GM21515 (cell line): ENCODE data around the gene KCNE2.
A peak's percentile ranks its signal among the peaks of the same experiment; 100 is the strongest.
"Not testable (repeated sequence)": the region's sequence is repeated elsewhere in the genome, so short reads cannot be mapped to it uniquely, and the experiment has no call there.

Source experiments
- ATAC-seq: cut with Tn5 transposase; IDR thresholded peaks from one replicate; pipeline ENCODE4 v1.9.1; 2021; ENCODE audit not compliant: unreplicated experiment

KCNE2 gene

GRCh38 chr21:34352556-34352955, 11.2 kb upstream of the KCNE2 start:
- no peak for ATAC-seq

GRCh38 chr21:34353182-34353581, 10.6 kb upstream of the KCNE2 start:
- no peak for ATAC-seq

- no peak for ATAC-seq
These were observed 9.0 kb upstream of the KCNE2 start for GRCh38 chr21:34354836-34355235.

GRCh38 chr21:34355570-34355969, 8.2 kb upstream of the KCNE2 start:
- no peak for ATAC-seq

GRCh38 chr21:34357889-34358288, 5.9 kb upstream of the KCNE2 start:
- ATAC-seq, result no peak

GRCh38 chr21:34358866-34359265, 4.9 kb upstream of the KCNE2 start:
- no peak for ATAC-seq

DNA sequence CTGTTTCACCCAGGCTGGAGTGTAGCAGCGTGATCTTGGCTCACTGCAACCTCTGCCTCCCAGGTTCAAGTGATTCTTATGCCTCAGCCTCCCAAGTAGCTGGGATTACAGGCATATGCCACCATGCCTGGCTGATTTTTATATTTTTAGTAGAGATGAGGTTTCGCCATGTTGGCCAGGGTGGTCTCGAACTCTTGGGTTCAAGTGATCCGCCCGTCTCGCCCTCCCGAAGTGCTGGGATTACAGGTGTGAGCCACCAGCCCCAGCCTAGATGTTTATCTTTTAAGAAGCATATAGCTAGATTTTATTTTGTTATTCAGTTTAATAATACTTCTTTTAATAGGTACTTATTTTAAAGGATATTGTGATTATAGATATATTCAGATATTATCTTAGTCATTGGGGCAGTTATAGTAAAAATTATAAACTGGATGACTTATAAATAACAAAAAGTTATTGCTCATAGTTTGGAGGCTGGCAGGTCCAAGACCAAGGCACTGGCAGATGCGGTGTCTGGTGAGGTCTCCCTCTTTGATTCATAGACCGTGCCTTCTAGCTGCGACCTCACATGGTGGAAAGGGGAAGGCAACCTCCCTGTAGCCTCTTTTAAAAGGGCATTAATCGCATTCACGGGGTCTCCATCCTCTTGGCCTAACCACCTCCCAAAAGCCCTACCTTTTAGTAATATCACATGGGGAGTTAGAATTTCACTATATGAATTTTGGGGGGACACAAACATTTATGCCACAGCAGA, 3.1 kb upstream of the KCNE2 start:
- ATAC-seq, result no peak

DNA sequence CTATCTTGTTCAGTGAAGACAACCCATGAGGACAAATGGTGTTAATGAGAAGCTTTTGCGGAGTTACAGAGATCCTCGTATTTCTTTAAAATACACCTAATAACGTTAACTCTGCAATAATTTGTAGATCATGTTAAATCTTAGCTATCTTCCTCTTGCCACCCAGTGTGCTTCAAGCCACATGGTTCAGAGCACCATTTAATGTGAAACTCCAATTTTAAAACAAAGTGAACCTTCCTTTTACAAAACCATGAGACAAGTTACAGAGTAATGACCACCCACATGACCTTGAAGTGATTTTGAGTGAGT, 1.7 kb upstream of the KCNE2 start:
- ATAC-seq, result no peak

GRCh38 chr21:34362670-34363069, 1.1 kb upstream of the KCNE2 start:
- ATAC-seq, result no peak

DNA sequence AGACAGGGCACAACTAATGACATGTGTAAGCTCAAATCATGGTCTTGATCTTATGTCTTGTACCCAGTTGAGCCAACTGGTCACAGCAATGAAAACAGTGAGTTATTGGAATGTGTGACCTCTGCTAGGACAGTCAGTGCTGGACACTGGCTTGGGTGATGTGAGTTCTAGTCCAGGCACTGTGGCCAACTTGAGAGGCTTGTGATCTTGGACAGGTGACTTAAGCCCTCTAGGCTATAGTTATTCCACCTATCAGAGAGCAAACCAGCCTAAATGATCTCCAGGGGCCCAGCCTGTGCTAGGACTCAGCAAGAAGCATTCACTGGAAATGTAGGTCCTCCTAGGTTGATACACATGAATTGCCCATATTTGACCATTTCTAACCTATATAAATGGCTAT, 1.1 kb downstream of the KCNE2 start:
- ATAC-seq, result no peak

DNA sequence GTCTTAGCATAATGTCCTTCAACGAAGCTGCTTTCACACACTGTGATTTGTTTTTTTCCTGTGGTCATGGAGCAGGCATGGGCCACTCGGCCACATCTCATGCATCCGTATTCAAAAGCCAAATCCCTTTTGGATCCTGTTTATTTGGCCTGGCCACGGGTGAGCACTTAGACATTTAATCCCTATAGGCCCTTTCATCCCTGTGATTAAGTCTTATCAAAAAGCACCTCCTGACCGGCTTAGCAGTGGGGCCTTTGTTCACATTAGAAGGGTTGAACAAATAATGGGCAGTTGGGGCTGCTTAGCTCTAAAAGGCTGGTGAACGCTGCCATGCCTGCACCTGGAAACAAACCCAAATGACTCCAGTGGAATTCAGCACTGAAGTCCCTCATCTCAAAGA, 2.0 kb downstream of the KCNE2 start:
- no peak for ATAC-seq

- ATAC-seq, result no peak
These were observed 3.6 kb downstream of the KCNE2 start for GRCh38 chr21:34367320-34367935.

DNA sequence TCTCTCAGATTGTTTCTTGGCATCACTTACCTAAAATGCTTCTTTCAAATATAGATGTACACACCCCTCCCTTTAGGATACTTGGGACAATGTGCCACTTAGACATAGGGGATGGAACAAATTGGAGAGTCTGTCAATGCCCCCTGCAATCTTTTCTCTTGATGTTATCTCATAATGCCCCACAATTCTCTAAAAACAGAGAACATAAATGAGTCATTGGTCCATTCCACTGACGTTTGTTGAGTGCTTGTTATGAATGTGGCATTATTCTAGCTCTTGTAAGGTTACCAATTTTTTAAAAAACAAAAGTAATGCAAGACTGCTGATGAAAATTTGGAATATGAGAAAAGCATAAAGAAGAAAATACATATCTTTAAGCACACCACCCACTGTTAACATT, 5.9 kb downstream of the KCNE2 start:
- no peak for ATAC-seq

- no peak for ATAC-seq
These were observed 8.5 kb downstream of the KCNE2 start for GRCh38 chr21:34372321-34372720.

DNA sequence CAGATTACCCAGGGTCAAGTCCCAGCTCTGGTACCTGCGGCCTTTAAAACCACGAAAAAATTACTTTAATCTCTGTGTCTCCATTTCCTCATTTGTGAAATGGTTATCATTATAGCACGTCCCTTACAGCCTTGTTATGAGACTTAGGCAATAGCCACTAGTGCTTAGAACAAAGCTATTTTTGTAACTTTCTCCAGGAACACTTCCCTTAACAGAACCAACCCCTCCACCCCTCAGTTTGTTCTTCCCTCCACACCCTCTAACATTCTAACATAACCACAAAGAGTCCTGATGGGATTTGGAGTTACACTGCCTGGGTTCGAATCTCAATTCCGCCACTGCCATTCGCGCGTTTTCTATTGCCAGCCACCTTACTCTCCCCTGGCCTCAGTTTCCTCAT, 10.7 kb downstream of the KCNE2 start:
- ATAC-seq, result not testable (repeated sequence)

DNA sequence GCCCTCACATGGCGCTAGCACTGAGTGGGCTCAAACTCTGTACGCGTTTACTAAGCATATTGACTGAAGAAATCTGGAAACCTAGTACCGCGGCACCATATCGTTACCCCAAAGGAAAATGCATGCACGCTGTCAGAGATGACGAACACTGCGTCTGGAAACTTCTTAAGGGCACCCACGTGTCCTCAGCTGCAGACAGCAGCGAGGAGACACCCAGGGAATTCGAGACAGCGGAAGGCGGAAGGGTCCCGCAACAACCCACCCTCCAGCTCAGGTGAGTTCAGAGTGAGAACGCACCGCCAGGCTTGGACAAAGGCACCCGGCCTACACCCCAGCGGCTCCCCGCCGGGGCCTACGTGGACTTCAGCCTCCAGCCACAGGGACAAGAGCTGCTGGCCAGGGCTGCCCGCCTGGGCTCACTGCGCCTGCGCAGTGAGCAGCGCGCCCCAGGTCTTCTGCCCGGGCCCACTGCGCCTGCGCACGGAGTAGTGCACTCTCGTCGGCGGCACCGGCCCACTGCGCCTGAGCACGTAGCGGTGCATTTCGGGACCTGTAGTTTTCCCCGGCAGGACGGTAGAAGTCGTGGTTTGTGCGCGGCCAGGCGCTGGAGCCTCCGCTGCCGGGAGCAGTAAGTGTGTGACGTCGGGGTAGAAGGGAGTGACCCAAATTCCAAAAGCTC, 11.3 kb downstream of the KCNE2 start, which contains the start of gene SMIM11:
TSS of gene SMIM11 (plus strand) at position 568 of the 679 bp plus-strand sequence. CDS start 3,998 bp downstream, outside the sequence.
- ATAC-seq, result peak; percentile 77

- ATAC-seq, result peak; percentile 52
These were observed 11.8 kb downstream of the KCNE2 start for GRCh38 chr21:34375619-34375972.

GRCh38 chr21:34383138-34383537, 19.3 kb downstream of the KCNE2 start:
- not testable (repeated sequence) for ATAC-seq

DNA sequence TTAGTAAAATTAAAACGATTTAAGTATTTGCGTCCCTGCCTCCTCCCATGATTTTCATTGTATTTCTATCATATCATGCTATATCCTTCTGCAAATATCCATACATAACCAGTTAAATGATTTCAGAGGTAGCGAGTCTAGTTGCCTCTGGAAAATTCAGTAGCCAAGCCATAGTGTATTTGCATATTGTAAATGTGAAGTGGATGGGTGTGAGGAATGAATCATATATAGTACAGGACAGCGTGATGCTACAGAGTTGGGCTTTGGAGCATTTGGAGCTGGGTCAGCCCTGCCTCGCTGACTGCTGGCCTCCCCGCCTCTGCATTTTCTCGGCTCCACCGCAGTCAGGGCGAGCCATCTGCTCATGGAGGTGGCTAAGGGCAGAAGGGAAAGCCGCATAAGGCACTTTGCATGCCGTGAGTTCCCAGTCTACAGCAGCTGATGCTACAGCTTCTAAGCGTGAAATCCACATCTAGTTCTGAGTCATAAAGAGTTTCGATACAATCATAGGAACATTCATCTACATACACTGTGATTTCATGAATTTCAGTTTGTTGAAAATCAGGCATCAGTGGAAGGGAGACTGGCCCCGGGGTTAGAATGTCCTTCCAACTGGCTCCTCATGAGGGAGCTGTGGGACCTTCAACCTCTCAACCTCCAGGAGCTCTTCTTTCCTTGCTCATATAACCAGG, 20.1 kb downstream of the KCNE2 start:
- ATAC-seq, result peak; percentile 89

DNA sequence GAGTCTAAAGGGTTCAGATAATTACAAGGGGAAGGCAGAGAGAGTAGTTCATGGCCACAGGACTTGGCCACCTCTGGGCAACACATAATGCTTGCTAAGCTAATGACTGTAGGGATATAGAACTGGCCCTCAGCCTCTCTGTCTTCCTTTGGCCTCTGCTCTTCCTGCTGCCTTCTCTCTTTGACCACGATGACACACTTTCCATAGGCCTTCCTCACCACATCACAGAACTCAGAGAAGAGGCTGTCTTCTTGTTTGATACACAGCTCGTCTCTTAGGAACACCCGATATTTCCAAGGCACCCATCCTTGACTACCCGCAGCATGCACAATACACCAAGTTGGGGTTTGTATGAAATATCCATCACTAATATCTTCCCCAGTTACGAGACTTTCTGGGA, 36.7 kb downstream of the KCNE2 start:
- not testable (repeated sequence) for ATAC-seq

DNA sequence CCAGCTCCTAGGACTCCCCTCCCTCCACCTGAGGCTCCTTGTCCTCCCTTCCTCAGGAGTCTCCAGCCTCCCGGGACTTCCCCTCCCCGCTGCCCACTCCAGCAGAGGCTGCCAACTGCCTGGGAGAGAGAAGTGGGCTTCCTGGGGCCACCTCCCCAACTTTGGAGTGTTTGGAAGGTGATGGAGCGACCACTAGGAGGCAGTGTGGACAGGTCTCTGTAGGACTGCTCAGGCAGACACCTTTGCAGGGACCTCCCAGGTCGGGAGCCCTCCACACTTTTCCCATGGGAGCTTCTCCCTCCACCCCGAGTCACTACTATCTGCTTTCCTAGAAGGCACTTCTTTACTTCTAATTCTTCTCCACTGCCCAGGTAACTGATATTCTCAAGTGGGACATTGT, 40.9 kb downstream of the KCNE2 start:
- not testable (repeated sequence) for ATAC-seq

DNA sequence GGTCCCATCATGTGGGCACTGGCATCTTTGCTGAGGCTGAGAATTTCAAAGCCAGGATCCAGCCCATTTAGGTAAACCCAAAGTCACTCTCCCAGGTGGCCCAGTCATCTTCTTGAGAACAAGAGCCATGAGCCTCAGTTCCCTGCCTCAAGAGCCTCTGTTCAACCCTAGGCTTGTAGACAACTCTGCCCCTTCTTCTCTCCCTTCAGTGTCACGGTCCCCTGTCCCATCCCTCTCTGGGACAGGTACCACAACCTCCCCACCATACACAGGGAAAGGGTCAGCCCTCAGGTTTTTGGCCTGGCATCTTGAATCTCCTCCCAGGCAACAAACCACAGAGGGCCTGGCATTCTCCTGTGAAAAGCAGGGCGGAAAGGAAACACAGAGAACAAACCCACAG, 41.9 kb downstream of the KCNE2 start:
- not testable (repeated sequence) for ATAC-seq
